Measurements from ENCODE around the gene CWC15. TPM values are rescaled to one million over a fixed set of nuclear protein-coding genes. Genes with fewer than 3 reads are reported as not detected.

CWC15 gene
- total and polyA plus RNA-seq, 9 of the 15 experiments (the other 6 are each of a cell fraction or from before 2014, with no cell fraction given): 47.3 to 168 (median 89.2) TPM

- peak; percentile 7 for TF ChIP-seq RBM25 (IDR thresholded peaks at IDR 0.05; ENCODE audit: low read depth, low read length, severe bottlenecking)
- peak; percentile 86 for TF ChIP-seq EP400 (IDR thresholded peaks at IDR 0.05)
- peak; percentile 98 for TF ChIP-seq GABPA (tag; conservative IDR thresholded peaks at IDR 0.05; ENCODE audit: low read depth)
- peak in 1 of 2 experiments; percentile 76; a peak in 2 of 3 replicates for TF ChIP-seq CBX3 (IDR thresholded peaks at IDR 0.05; ENCODE audit: borderline replicate concordance in 1 of 2, low read length in 2 of 2)
- no peak for TF ChIP-seq ID3 (CRISPR knock-in tag; IDR thresholded peaks at IDR 0.05)
- TF ChIP-seq ID3 (tag; IDR thresholded peaks at IDR 0.05): no peak
- peak; percentile 63; the same call in 1 of the 2 replicates for TF ChIP-seq ETV5 (CRISPR knock-in tag; IDR thresholded peaks at IDR 0.05; ENCODE audit: low read depth)
- TF ChIP-seq ZBTB11 (CRISPR knock-in tag; IDR thresholded peaks at IDR 0.05): peak in 1 of 3 experiments; percentile 58; a peak in 2 of 6 replicates
- TF ChIP-seq UBTF (IDR thresholded peaks at IDR 0.05; ENCODE audit: borderline replicate concordance in 1 of 2, low read depth in 2 of 2, low read length in 2 of 2): 0 out of 4 replicates have a peak, but pooled peaks of 1 of the 2 experiments have one; percentile 40
- TF ChIP-seq ATF4 (CRISPR knock-in tag; IDR thresholded peaks at IDR 0.05): no peak
- peak; percentile 95 for TF ChIP-seq PHF8 (IDR thresholded peaks at IDR 0.05; ENCODE audit: borderline replicate concordance, low read length)
- TF ChIP-seq CGGBP1 (CRISPR knock-in tag; IDR thresholded peaks at IDR 0.05): no peak
- 0 out of 4 replicates have a peak, but pooled peaks of 1 of the 2 experiments have one; percentile 24 for TF ChIP-seq TBL1XR1 (IDR thresholded peaks at IDR 0.05; ENCODE audit: low read length in 2 of 2)
Observed at GRCh38 chr11:94973099-94973968, at the start of gene CWC15, which contains the start of gene KDM4D (continued).
